Glomerular endothelial cell (primary cell): ENCODE results near the gene RPL23. TPM values are rescaled to one million over a fixed set of nuclear protein-coding genes. Genes with fewer than 3 reads are reported as not detected.
A peak's percentile ranks its signal among the peaks of the same experiment; 100 is the strongest.

Experiments used
- DNase-seq: peaks from one replicate; pipeline ENCODE4 v3.0.0-alpha.2; 2011; ENCODE audit warnings: low read depth, low spot score; ENCODE audit errors: extremely low read depth
- total RNA-seq: library from RNA; depleted of rRNA; stranded (reverse); fragments of >200 nt; gene quantifications from 2 replicates; pipeline ENCODE4 v1.2.3, GENCODE V29; 2015

Gene RPL23
- total RNA-seq, result 852 and 1,109 TPM in 2 replicates

DNA sequence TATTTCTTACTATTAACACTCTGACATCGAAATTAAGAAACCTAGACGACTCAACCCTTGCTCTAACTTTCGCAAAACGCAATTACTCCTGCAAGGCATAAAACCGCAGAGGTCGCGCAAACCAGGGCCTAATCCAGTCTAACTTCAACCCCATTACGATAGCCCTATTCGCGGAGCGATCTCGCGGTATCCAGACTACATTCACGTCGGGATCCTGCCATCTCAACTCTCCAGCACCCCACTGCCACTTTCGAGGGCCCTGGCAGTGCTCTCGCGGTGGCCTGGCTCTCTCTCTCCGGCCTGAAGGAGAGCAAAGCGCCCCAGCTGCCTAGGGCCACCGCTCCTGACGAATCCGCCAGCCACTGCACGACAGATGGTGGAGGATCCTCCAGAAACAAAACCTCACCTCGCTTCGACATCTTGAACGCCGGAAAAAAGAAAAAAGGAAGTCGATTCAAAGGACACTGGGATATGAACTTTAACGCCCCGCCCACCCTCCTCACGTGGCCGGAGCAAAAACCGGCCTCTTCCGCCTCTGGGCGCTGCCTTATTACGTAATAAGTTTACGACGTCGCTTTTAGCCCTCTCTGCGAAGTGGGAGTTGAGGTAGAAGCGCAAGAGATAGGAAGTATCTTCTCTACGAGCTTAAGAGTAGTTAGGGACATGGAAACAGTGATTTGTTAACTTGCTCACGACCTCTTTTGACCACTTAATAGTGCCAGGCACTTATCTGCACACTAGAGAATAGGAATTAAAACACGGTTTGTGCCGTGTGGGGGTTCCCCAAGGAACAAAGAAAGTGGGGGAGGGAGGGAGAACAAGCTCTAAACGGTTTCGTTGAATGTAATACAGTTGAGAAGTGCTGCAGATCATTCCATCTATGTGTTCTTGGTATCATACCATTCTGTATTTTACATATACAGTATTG, at the start of gene RPL23:
Gene RPL23, minus strand, starts transcription at position 430 of the 928 bp plus-strand sequence. Its CDS starts 11 bp downstream, at position 419.
- peak; percentile 91 for DNase-seq

GRCh38 chr17:38900978-38901656, 47.6 kb upstream of the RPL23 start:
- DNase-seq, result no peak

GRCh38 chr17:38899421-38899820, 45.9 kb upstream of the RPL23 start:
- no peak for DNase-seq

DNA sequence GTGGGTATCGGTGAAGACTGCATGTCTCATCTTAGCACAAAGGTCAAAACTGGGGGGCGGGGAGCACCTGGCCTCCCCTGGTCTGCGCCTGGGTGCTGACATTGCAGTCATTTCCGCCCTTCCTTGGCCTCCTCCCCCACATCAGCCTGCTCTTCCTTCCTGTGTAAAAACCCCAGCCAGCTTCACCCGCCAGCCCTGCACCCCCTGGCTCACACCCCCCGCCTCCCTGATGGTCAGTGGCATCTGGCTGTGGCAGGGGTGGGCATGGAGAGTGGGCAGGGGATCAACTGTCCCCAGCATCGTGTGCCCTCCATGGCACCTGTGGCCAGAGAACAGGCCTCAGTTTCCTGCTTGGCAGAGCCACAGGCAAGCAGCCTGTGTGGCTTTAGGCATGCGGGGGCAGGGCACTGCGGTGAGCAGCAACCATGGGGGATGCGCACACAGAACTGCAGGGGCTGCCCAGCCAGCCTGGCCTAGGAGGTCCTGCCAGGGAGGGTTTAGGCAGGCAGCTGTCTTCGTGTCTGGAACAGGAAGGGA, 45.4 kb upstream of the RPL23 start:
- no peak for DNase-seq

DNA sequence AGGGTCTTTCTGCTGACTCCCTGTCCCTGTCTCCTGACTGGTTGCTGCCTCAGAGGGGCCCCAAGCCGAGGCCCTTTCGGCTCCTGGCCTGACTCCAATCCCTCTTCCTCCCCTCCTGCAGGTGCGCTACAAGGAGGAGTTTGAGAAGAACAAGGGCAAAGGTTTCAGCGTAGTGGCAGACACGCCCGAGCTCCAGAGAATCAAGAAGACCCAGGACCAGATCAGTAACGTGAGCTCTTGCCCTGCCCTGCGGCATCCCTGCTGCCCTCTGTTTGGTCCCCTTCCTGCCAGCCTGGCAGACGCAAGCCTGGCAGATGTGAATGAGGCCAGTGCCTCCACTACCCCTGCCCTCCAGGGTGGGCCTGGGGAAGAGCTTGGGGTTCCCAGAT, 44.8 kb upstream of the RPL23 start:
- no peak for DNase-seq

DNA sequence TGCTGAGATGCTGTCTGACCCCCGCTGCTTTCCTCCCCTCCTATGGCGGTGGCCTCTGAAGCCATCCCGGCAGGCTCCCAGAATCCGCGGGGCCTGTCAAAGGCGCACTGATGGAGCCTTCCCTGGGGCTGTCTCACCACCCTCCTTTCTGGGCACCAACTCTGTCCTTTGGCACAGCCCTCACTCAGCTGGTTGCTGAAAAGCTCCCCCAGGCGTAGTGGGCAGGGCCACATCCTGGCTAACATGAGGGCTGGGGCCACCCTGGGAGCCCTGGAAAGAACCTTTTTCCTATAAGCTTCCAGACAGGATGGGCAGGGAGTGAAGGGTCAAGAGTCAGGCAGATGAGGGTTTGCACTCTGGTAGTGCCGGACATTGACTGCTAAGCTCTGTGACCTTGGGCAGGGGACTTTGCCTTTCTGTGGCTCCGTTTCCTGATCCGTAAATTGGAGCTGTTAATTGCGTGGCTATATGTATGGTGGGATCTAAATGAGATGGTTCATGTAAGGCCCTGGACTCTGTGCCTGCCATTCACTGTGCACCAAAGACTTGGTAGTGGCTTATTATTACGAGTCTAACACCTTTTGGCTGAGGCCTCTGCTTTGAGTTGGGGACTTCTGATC, 44.3 kb upstream of the RPL23 start:
- no peak for DNase-seq

DNA sequence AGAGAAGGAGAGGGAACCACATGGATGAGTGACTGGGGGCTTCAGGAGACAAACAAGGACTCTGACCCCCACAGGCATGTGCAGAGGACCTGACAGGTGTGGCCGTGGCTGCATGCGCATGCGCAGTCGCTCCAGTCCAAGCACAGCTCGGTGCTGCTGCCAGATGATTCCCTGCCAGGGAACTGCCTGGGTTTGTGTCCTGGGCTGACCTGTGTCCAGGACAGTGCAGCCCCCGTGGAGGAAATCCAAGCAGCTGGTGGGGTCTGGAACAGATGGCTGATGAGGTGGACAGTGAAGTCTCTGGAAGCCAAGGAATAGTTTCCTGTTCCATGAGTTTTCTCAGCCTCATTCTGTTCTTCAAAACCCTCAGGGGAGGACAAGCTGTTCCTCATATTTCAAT, 43.7 kb upstream of the RPL23 start:
- no peak for DNase-seq

GRCh38 chr17:38896346-38896954, 42.9 kb upstream of the RPL23 start:
- no peak for DNase-seq

GRCh38 chr17:38894276-38894675, 40.8 kb upstream of the RPL23 start:
- no peak for DNase-seq

DNA sequence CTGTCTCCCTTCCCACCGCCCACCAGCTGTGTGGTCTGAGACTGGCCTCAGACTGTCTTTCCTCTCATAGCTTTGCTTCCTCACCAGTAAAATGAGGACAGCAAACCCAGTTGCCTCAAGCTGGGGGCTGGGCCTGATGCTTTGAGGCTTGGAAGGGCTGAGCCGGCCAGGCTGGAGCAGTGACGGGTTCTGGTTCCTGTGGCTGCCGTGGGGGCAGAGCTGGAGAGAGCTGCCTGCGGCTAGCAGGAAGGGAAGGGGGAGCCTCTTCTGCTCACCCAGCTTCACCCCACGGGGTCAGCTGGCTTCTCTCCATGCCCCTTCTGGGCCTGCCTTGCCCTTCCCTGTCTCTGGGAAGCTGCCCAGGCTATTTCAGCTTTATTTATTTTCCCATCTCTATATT, 40.1 kb upstream of the RPL23 start:
- DNase-seq, result no peak

GRCh38 chr17:38893113-38893512, 39.6 kb upstream of the RPL23 start:
- DNase-seq, result no peak

DNA sequence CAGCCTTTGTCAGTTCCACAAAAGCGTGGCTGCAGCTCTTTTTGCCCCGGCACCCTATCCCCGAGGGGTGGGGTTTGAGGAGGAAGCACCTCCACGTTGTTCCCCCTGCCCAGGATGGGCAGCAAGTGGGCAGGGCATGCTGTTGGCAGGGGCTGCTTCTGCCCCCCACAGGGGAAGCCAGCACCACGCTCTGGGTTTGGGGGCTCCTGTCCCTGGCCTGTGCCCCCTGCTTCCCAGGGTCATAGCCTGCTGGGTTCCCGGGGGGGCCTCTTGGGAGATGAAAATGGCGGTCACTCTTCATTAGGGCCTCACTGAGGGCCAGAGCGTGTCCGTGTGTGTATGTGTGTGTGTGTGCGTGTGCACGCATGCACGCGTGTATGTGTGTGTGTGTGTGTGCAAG, 39.1 kb upstream of the RPL23 start:
- DNase-seq, result no peak

GRCh38 chr17:38892083-38892482, 38.6 kb upstream of the RPL23 start:
- DNase-seq, result no peak

GRCh38 chr17:38891441-38891840, 37.9 kb upstream of the RPL23 start:
- DNase-seq, result no peak

DNA sequence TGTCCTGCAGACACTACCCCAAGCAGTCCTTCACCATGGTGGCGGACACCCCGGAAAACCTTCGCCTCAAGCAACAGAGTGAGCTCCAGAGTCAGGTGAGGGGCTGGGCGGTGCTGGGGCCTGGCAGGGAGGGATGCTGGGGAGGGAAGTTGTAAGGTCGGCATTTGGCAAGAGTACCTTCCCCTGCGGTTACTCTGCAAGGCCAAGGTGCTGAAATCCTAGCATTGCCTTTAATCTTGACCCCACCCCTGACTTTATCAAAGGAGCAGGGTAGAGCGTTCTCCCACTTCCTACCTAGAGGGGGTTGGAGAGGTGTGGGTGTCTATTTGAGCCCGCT, 36.9 kb upstream of the RPL23 start:
- no peak for DNase-seq

DNA sequence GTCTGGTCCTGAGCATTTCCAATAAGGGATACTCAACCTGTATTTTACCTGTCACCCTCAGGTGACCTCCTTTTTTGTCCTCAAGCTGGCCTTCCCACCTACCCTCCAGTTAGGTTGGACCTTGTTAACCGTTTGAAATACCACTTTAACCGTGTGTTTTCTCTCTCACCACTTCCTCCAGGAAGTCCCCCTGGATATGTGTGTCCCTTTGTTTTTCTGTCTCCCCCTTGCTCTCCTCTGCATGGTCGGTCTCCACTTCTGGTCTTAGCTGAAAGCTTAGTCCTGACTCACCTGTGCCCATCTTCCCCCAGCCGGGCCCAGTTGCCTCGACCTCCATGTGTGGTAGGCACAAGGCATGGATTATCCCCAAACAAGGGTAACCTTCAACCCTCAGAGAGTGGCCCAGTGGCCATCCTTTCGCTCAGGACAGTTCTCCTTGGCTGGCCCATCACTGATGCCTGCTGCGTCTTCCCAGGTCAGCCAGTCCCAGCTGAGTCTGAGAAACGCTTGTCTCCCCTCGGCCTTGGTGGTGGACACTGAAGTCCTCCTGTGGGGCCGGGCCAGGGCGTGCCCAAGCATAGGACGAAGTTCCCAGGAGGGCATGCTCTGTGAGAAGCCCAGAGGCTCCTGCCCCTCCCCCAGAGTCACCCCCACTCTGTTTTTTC, 36.4 kb upstream of the RPL23 start:
- DNase-seq, result no peak

DNA sequence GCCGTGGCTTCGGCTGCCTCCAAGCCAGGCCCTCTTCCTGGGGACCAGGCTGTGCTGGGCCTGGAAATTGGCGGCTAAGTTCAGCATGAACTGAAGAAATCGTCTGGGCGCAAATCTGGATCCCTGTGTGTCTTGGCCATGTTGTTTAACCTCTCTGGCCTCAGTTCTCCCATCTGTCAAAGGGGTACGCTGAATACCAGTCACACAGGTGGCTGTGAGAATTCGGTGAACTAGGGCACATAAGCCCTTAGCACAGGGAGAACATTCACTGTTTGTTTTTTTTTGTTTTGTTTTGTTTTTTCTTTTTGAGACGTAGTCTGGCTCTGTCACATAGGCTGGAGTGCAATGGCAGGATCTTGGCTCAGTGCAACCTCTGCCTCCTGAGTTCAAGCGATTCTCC, 35.3 kb upstream of the RPL23 start:
- DNase-seq, result no peak

DNA sequence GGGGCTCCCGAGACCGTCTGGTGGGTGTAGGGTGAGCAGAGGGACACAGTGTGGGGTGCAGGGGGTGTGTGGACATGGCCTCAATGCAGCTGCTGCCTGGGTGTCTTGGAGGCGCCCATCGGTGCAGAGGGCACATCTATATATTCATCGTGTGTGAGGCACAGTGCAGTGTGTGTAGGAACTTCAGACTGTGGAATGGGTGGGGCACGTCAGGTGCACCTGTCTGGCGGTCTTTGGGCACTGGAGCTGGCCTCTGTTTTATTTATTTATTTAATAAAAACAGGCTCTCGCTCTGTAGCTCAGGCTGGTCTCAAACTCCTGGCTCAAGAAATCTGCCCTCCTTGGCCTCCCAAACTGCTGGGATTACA, 33.1 kb upstream of the RPL23 start:
- DNase-seq, result no peak

DNA sequence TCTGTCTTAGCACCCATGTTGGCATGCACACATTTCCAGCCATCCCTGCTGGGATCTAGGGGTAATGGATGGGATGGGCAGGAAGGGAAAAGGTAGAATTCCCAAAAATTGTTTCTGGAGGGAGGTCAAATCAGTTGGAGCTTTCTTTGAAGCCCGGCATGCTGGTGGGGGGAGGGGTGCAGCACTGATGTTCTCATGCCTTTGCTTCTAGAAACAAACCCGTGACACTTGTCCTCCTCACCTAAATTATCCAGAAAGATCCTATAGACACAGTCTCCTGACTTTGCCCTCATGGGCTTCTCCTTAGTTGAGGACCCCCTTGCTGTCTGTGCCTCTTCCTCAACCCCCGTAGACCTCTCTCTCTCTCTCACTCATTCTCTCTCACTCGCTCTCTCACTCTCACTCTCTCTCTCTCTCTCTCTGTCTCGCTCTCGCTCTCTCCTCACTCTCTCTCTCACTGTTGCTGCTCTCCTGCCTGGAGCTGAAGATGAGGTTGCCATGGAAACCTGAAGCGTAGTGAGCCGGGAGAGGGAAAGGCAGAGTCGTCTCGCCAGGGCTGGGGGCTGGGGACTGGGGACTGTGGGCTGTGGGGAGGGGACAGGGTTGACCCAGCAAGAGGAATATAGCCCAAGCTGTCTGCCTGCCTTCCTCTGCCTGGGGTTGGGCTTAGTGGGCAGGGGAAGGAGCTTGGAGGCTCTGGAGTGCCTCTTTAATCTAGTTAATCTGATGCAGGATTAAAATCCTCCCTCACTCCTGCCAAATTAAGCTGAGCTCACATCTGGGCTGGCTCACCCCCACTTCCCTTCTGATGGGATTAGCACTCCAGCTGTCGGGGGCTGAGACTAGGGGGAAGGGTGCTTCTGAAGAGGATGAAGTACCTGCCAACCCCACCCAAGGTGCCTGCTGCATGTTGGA, 32.5 kb upstream of the RPL23 start:
- no peak for DNase-seq
